ENCODE results near the gene NDUFB10.

DNA sequence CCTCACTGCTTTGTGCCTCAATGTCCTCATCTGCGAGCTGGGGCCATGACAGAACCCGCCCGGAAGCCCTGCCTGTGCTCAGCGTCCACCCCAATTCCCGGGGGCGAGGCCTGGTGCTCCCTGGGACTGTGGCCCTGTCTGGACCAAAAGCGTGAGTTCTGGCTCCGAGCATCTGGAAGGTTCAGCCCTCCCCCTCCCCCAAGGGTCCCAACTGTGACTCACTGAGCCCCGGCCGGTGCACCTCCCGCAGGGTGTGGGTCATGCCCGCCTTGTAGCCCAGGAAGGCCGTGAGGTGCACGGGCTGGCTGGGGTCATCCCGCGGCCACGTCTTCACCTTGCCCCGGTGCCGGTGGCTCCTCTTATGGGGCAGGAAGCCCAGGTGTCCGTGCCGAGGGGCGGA is 5.6 kb upstream of the NDUFB10 start:
- TF ChIP-seq CTCF (conservative IDR thresholded peaks at IDR 0.05) (no peak), EZH2 (IDR thresholded peaks at IDR 0.05; ENCODE audit: low read depth) (no peak)
